HFFc6 (cell line): ENCODE results near the gene MAJIN. TPM values are rescaled to one million over a fixed set of nuclear protein-coding genes. Genes with fewer than 3 reads are reported as not detected.

ENCODE experiments used
- DNase-seq: peaks from one replicate; pipeline ENCODE4 v3.0.0-alpha.2; 2018
- H3K27ac Mint-ChIP-seq: 2 replicates; pipeline ENCODE4 v1.8.0; 2020; ENCODE audit warnings: mild to moderate bottlenecking, mixed read lengths
- H3K27me3 Mint-ChIP-seq: 2 replicates; pipeline ENCODE4 v1.8.0; 2021; ENCODE audit warnings: mild to moderate bottlenecking, moderate library complexity, mixed read lengths; ENCODE audit not compliant: insufficient read depth
- H3K36me3 Mint-ChIP-seq: 2 replicates; pipeline ENCODE4 v1.8.0; 2021; ENCODE audit warnings: low read depth, mixed read lengths
- H3K4me1 Mint-ChIP-seq: 2 replicates; pipeline ENCODE4 v1.8.0; 2020; ENCODE audit warnings: low read depth, mixed read lengths
- H3K4me3 Mint-ChIP-seq: 2 replicates; pipeline ENCODE4 v1.8.0; 2020; ENCODE audit warnings: mild to moderate bottlenecking, moderate library complexity, mixed read lengths
- H3K9me3 Mint-ChIP-seq: 2 replicates; pipeline ENCODE4 v1.8.0; 2020; ENCODE audit warnings: mild to moderate bottlenecking, mixed read lengths
- total RNA-seq, 6 experiments: library from RNA; stranded (reverse); fragmentation: NEBNext Ultra II Directional; extraction: Animal tissue kit (Norgen Biotek cat#: 25700); gene quantifications; 2 replicates in 1 of 6; 3 replicates in 5 of 6; pipeline ENCODE4 v1.2.3, GENCODE V29; 2021
- TF ChIP-seq, protein P1 (sequence below): fragments of 200-600 bp; sonication (generic); IDR thresholded peaks from 2 replicates; pipeline ENCODE4 v1.5.0; 2021; ENCODE audit warnings: antibody characterized with exemption, mild to moderate bottlenecking

Gene MAJIN
- total RNA-seq, 6 experiments from 2014 or later: not detected

DNA sequence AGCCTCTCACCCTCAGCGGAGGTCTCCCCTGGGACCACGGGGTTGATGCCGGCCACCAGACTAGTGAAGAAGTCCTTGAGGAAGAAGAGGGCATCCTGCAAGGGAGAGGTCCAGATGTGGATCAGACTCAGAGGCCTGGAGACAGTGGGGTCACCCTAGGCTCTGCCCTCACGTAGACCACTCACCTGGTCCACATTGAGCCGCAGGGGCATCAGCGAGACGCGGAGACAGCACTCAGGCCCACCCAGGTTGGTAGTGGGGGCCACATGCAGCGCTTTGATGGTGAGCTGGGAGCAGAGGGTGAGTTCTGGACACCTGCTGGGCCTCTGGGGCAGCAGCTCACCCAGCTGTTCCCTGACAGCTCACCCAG, 73.8 kb downstream of the MAJIN start:
- Mint-ChIP-seq H3K9me3 (no peaks in the 10 kb centered on the region), H3K27ac (no peak overlapping the region), H3K27me3 (peaks cover 2% of the 10 kb centered on the region; the same call in 1 of the 2 replicates), H3K36me3 (peaks cover 7% of the 10 kb centered on the region), H3K4me3 (no peak overlapping the region), H3K4me1 (no peaks in the 10 kb centered on the region)
- TF ChIP-seq, protein P1, sequence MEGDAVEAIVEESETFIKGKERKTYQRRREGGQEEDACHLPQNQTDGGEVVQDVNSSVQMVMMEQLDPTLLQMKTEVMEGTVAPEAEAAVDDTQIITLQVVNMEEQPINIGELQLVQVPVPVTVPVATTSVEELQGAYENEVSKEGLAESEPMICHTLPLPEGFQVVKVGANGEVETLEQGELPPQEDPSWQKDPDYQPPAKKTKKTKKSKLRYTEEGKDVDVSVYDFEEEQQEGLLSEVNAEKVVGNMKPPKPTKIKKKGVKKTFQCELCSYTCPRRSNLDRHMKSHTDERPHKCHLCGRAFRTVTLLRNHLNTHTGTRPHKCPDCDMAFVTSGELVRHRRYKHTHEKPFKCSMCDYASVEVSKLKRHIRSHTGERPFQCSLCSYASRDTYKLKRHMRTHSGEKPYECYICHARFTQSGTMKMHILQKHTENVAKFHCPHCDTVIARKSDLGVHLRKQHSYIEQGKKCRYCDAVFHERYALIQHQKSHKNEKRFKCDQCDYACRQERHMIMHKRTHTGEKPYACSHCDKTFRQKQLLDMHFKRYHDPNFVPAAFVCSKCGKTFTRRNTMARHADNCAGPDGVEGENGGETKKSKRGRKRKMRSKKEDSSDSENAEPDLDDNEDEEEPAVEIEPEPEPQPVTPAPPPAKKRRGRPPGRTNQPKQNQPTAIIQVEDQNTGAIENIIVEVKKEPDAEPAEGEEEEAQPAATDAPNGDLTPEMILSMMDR: no peak
- DNase-seq: no peak

DNA sequence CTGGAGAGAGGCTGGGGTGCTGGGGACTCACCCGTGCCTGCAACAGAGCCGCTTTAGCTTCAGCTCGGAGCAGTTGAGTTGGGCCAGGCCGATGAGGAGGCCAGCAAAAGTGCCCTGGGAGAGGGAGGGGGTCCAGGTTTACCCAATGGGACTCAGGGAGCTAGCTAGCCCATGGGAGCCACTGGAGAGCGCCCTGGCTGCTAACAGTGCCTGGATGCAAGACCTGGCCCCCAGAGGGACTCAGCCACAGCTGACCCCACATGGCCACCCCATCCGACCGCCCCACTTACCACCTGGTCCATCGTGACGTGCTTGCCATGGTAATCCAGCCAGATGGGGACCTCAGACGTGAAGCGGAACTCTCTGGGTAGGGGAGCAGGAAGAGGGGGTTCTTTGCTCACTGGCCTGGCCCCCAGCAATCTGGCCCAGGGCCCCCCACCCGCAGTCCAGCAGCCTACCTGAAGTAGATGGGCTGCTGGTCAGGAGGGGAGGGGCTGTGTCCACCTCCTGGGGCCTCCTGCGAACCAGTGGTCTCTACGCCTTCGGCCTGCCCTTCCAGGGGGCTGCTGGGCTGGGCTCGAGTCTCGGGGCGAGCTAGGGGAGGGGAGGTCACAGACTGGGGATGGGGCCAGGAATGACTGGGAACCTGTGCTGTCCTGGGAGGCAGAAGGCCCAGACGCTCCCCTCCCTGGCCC, 74.4 kb downstream of the MAJIN start:
- no peak for DNase-seq
- TF ChIP-seq, protein P1: no peak
- peaks cover 7% of the 10 kb centered on the region for H3K36me3 Mint-ChIP-seq
- H3K27me3 Mint-ChIP-seq: peaks cover 2% of the 10 kb centered on the region; the same call in 1 of the 2 replicates
- no peaks in the 10 kb centered on the region for H3K9me3 Mint-ChIP-seq
- no peak overlapping the region for H3K4me3 Mint-ChIP-seq
- H3K4me1 Mint-ChIP-seq: no peaks in the 10 kb centered on the region
- no peak overlapping the region for H3K27ac Mint-ChIP-seq

DNA sequence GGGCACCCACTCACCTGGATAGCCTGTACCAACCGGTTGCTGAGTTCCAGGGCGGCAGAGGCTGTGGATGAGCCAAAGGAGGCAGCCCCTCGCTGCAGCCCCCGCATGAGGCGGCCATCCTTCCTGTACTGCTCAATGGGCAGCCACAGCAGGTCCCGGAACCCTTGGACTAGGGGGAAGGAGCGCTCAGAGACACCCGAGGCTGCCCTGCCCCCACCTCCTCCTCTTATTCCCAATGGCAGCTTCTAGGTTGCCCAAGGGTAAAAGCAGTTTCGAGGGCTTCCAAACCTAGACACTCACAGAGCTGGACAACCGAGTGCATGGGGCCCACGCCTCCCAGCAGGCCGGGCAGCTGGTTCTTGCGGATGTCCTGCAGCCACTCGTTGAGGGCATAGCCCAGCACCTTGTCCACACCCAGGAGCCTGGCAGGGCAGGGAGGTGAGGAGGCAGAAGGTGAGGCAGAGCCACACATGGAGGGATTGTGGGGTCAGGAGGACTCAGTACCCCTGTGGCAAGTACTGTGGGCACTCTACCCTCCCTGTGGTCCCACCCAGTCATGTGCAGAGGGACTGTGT, 75.4 kb downstream of the MAJIN start:
- TF ChIP-seq, protein P1: no peak; the same call in 1 of the 2 replicates
- DNase-seq: no peak
- Mint-ChIP-seq H3K27me3 (peaks cover under 1% of the 10 kb centered on the region; the same call in 1 of the 2 replicates), H3K27ac (no peak overlapping the region), H3K36me3 (peaks cover 4% of the 10 kb centered on the region), H3K4me1 (no peaks in the 10 kb centered on the region), H3K4me3 (no peak overlapping the region), H3K9me3 (no peaks in the 10 kb centered on the region)

DNA sequence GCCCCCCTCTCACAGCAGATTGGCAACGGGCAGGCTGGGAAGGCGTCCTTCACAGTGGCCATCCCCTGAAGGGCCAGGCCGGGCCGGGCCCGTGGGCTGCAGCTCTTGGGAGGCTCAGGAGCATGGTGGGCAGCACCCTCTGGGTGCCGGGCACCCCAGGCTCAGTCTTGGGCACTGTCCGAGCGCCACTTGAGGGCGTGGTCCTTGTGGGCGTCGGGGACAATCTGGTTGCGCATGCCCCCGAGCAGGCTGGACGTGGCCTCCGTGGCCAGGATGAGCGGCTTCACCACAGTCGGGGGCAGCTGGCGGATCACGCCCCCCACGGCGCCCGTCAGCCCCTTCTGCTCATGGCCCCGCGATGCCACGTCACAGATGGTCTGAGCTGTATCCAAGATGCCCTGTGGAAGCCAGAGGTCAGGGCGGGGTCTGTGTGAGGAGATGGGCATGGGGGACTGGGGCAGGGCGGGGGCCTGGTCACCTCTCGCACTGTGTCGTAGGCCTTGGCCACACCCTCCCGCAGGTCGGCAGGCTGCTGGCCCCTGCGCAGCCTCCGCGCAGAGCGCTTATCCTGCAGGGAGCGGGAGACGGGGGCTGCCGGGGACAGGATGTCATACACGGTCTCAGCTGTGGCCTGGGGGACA, 77.0 kb downstream of the MAJIN start:
- Mint-ChIP-seq H3K36me3 (no peaks in the 10 kb centered on the region), H3K27me3 (no peaks in the 10 kb centered on the region), H3K4me1 (no peaks in the 10 kb centered on the region), H3K27ac (no peak overlapping the region), H3K4me3 (no peak overlapping the region), H3K9me3 (no peaks in the 10 kb centered on the region)
- DNase-seq: no peak
- TF ChIP-seq, protein P1: no peak

DNA sequence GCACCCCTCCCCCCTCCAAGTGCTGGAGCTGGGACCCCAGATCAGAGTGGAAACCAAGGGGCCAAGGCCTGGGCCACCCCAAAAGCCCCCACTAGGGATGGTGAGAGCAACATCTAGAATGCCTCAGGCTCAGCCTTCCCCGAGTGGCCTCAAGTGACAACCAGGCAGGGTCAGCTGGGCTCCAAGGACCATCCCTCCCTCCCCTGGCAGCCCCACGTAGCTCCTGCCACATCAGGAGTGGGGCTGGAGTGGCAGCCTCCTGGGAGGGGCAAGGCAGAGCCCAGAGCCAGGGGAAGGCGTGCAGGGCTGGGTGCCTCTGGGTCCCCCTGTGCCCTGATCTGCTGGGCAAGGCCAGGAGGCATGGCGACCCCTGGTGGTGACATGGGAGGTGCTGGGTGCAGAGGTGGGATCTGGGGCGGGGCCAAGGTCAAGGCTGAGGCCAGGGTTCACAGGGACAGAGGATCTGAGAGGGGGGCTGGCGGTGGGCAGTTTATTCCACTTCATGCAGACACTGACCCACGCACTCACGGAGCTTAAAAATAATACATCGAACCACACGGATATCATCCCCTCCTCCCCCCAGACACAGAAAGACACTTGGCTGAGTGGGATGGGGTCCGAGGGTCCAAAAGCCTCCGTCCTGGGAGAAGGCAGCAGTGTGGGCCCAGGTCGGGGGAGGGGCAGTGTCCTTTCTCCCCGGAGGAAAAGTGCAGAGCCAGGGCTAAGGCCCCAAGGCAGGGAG, 77.7 kb downstream of the MAJIN start:
- TF ChIP-seq, protein P1: peak; percentile 97

More for the DNA sequence above, 77.7 kb downstream of the MAJIN start:
- Mint-ChIP-seq H3K9me3 (no peaks in the 10 kb centered on the region), H3K27ac (no peak overlapping the region), H3K4me3 (no peak overlapping the region), H3K36me3 (no peaks in the 10 kb centered on the region), H3K27me3 (no peaks in the 10 kb centered on the region), H3K4me1 (no peaks in the 10 kb centered on the region)
- peak; percentile 37 for DNase-seq
